ENCODE results near the gene FSTL4.

FSTL4 gene

DNA sequence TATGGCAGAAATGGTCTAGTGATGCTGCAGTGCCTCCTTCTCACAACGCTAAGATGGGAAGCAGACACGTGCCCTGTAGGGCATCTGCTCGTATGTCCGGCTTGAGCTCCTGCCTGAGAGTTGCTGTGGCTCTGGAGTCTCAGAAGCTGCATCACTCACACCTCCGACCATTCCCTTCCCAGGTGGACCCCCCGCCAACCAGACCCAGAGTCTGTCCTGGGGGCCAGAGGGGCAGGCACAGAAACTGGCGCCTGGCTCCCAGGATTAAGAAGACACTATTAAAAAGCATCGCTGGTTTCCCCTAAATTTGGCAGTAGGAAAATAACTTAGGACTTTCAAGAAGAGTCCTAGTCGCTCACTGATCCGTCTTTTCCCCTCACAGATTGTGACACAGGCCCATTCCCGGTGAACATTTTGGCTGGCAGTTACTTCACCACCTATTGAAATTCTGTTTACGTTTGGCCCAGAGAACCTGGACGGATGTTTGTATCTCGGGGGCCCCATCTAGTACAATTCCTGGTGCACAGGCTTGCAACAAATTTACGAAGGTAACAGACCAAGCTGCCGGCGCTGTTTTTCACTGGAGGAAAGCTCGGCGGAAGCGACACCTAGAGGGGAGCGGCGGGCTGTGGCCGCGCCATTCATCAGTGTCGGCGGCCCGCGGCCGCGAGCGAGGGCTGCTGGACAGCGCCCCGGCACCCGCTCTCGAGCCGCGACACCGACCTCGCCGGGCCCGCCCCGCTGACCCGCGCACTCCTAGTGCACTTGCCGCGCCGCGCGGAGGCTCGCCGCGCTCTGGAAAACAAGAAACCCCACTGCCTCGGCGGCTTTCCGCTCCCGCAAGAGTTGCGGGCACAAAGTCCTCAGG lies 1.6 kb downstream of the FSTL4 start:
- peak; percentile 18 to 21 for DNase-seq

DNA sequence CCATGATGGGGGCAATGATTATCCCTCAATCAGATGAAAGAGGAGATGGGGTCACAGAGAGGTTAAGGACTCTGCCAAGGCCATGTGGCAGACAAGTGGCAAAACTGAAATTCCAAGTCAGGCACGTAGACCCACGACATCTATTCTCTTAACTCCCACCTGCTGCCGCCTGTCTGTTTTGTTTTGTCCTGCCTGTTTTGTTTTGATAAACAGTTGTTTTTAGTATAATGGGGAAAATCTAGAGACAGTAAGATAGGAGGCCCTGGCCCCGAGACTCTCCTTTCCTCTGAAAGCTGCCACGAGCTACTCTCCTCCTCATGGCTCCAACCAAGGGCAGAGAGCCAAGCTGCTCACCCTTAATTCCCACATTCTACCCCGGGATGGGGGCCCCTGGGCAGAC lies 4.9 kb downstream of the FSTL4 start:
- DNase-seq = no peak

DNA sequence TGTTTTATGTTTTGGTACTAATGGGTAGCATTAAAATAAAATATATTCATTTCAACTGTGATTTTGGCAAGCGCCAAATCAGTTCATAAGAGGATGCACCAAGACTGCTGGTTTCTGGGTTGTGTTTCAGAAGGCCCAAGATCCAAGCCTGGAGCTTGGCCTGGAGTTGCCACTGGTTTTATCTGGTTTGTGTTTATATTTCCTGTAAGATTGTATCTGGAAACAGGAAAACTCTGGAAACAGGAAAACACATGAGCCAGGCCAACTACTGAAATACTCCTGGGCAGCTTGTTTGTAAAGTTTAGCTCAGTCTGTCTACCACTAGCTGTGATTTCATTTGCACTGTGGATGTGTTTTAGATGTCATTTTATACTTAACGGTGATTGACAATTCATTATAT lies 5.5 kb downstream of the FSTL4 start:
- no peak for DNase-seq

DNA sequence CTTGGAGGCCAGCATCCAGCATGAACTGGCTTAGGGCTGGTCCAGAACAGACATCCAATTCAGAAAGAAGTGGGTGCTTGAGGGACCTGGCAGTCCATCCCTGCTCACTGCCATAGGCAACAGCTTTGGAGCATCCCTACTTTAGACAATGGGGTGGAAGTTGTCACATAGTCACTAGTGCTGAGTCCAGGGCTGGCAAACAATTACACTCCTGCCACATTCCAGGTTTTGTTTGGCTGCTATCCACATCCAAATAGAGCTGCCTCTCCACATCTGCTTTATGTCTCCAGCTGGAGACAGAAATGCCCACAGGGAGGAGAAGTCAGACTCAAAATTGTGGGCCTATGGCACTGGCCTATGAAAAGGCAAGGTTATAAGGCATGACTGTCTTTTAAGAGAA lies 7.0 kb downstream of the FSTL4 start:
- no peak for DNase-seq

DNA sequence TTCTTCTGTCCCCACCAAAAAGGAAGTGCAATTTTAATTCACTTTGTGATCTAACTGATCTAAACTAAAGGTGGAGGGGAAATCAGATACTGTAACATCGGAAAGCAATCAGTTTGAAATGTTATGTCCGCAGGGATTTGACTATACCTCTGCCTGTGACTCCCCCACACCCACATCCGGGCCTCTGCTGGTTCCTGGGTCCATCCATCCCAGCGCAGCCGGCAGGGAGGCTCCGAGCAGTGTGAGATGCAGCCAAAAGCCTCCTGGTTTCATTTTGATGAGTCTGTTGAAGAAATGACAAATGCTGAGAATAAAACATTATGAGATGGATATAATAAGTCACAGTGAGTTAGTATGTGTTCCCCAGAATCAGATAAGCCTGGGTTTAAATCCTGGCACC lies 8.6 kb downstream of the FSTL4 start:
- DNase-seq = no peak

DNA sequence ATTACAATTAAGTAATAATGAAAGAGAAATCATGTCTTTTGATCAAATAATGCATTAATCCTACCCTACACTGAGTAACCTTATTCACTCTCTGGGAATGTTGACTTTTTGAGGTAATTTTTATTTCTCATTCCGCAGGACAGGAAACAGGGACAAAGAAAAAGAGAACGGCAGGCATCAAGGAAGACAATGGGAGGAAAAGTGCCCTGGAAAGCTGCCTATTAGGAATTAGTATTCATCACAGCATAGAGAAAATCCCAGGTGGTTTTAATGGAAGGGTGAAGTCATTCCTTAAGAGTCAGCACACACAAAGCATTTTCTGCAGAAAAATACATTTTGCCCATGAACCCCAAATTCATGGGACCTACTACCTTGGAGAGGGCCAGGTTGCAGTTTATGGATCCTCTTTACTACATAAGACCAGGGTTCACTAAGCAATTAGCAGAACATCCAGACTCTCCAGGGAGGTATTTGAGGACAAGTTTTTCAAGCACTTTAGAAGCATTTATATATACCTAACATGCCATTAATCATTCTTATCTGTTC lies 9.4 kb downstream of the FSTL4 start:
- DNase-seq = no peak

DNA sequence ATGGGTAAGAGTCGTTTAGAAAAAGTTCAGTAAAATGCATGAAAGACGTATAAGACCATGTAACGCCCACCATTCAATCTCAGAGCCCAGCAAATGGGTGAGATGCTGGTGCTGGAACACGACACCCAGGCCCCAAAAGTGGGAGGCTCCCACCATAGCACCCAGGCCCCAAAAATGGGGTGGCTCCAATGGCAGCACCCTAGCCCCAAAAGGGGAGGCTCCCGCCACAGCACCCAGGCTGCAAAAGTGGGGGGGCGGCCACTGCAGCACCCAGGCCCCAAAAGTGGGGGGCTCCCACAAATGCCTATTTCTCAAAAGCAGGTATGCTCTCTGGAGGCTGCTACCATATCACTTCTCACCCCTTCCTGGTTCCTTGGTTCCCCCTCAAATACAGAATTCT lies 12.7 kb downstream of the FSTL4 start:
- DNase-seq = no peak

DNA sequence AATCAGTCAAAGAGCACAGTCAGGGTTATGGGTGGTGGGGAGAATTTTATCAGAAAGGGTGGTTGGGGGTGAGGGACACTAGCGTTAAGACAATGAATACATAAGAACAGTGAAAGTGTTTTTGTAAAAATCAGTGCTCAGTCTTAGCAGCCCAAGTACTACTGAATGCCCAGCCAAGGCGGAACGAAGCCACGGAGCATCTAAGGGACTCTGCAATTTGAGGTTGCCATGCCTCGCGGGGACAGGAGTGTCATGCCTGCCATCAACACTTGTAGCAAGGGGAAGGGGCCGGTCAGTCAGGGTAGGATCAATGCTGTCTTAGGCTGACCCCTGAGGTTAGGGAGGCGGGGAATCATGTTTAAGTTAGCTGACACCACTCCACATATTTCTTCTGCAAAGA lies 13.3 kb downstream of the FSTL4 start:
- DNase-seq = no peak

DNA sequence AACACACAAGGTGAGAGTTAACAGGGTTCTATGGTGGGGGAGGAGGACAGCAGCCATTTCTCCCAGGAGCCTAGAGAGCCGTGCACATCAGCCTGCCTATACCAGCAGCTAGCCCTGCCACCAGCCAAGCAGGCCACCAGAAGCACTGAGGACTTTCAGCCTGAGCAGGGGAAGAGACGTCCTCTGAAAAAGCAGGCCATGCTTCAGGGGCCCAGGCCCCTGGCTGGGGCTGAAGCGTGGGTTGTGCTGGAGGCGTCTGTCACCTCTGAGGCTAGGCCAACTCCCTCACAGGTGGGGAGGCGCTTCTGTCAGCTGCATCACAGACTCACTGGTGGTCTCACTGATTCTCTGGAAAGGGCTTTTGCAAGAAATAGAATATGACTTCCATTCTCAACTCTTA lies 16.3 kb downstream of the FSTL4 start:
- no peak for DNase-seq

DNA sequence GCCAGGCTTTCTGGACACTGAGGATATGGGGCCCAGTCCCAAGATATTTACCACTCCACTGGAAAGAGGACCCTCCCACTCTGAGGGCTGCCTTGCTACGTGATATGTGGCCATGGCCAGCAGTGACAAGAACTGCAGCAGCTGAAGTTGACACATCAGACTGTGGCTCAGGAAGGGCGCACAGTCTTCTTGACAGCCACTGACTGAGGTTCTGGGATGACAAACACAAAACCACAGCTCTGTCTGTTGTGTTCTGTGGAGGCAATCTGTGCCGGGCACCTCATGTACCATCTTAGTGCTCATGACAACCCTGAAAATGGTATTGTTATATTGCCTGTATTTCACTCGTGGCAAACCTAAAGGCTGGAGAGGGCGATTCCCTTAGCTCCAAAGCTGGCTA lies 16.9 kb downstream of the FSTL4 start:
- DNase-seq = no peak

DNA sequence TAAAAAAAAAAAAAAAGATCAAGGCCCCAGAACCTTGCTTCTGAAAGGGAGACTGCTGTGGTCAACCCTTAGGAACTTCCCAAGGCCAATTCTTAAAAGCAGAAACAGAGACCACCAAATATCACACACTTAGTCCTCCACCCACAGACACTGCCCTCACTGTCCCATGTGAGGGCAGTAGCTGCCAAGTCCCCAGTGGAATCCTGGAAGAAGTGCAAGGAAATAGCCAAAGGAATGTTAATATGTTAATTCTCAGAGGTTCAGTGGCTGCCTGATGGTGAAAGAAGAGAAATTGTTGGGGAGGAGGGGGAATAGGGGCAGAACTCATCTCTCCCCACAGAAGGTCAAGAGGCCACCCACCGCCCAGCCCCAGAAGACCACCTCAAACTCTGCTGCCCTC lies 23.1 kb downstream of the FSTL4 start:
- no peak for DNase-seq

DNA sequence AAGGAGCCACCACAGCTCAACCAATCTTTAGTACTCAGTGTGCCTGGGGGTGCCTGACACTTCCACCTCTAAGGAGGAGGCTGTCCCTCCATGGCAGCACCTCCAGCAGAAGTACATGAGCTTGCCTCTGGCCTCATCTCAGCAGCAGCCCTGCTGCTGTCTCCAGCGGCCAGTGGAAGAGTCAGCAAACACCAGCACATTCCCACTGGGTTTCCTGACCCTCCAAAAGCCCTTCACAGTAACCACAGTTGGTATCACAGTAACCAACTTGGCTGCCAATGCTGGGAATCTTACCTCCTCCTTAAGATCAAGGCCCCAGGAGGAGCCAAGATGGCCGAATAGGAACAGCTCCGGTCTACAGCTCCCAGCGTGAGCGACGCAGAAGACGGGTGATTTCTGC lies 29.4 kb downstream of the FSTL4 start:
- DNase-seq = no peak

DNA sequence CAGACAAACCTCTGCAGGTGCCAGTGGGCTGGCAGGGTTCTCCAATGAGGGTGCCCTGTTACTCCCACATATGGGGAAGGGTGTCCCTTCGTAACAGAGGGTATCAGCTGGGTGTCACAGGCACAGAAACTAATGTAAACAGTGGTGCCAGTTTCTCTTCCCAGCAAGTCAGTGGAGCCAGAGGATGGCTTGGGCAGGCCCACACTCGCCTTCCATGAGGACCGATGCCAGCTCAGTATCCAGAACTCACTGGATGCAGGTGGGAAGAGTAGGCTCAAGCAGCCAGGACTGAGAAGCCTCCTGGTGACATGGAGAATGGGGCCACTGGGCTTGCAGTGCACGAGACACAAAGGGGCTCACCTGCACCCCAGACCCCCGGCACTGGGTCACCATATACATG lies 30.4 kb downstream of the FSTL4 start:
- no peak for DNase-seq

DNA sequence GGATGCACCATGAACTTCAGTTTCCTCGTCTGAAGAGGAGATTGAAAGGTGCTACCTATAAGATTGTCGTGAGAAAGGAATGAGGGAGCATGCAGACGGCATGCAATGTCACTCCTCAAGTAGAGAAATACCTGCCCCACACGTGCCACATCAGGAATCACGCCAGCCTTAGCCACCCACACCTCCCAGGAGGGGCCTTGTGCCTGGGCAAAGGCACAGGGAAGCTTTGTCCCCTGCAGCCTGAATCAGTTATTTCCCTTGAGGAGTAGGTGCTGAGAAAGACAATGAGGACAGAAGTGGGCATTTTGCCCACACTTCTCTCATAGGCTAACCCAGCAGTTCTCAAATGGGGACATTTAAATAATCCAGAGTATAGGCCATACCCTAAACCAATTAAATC lies 31.0 kb downstream of the FSTL4 start:
- DNase-seq = no peak

DNA sequence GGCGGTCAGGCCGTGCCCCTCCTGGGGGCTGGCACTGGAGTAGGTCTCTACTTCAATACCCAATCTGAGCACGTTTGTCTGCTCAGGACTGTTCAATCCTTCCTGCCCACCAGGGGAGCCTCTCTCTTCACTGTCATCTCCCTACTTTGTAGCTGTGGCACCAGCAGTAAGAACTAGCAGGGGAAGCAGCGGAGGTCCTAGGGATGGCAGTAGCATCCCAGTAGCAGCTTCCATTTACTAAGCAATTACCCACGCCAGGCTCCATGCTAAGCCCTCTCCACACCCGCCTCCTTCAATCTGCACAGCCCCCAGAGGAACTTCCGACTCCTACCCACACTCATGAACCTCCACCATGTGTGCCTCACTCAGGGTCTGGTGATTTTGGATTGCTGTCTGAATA lies 31.7 kb downstream of the FSTL4 start:
- DNase-seq = no peak

DNA sequence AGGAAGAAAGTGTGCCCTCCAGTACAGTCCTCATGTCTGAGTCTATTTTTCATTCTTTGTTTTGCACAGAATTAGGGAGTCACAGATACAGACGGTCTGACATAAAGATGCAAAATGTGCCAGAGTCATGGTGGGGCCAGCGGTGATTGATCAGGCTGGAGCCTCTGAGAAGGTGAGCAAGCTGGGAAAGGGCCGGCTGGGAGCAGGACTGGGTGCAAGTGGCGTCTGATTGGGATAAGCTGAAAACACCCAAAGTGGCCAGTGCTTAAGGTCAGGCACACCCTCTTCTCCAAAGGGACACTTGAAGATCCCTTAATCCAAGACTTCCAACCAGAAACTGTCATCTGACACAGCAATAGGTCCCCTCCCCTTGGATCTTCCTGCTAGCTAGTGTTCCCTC lies 32.6 kb downstream of the FSTL4 start:
- DNase-seq = no peak

DNA sequence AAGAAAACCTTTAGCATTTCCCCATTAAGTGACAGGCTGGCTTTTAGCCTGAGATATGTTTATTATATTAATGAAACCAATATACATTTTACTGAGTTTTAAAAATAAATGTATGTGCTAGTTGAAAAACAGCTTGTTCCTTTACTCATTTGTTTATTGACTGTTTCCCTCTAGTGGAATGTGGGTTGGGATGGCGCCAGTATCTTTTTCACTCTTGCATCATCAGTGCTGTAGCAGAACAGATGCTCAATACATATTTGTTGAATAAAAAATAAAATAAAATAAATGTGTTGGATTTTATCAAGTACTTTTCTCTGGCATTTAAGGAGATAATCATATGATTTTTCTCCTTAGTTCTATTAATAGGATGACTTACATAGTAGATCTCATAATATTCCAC lies 43.0 kb downstream of the FSTL4 start:
- DNase-seq = no peak

DNA sequence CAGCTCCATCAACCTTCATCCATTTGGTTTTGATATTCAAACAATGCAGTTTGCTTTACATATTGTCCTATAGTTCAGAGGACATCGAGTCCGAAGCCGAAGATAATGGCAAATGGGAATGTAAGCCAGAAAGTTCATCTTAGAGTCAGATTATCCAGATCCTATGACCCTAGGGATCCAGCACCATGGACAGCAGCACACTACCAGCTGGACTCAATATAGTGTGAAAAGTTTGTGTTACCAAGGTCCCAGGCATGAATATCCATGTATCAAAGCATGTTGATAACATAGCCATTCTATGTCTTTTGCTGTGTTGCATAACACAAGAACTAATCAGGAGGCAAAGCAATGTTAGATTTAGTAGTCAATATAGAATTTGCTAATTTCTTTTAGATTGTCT lies 46.3 kb downstream of the FSTL4 start:
- DNase-seq = peak in 1 of 2 donors; percentile 12

DNA sequence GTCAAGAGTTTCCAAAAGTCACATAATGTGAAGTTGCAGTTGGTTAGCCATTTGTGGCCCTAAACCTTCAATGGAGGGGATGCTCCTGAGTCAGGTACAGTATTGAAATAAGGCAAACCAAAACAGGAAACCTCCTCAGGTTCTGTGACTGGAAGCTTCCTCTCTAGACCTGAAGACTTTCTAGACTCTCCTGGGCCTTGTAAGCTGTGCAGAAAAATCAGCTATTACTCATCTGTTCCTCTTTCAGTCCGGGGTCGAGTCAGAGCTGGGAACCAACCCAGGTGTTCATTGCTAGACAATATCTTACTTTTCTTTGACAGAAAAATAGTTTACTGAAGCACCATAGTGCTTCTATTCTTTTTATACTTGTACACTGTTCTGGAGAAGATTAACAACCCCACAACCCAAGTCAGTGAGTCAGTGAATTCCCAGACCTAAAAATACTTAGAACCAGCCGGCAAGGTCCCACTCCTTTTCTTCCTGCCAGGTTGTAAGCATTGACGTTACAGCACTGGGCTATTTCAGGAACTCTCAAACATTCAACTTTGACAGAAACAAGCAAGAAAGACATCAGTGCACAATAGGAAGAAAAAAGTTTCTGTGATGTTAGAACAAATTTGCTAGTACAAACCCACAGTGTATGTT lies 47.3 kb downstream of the FSTL4 start:
- no peak for DNase-seq

DNA sequence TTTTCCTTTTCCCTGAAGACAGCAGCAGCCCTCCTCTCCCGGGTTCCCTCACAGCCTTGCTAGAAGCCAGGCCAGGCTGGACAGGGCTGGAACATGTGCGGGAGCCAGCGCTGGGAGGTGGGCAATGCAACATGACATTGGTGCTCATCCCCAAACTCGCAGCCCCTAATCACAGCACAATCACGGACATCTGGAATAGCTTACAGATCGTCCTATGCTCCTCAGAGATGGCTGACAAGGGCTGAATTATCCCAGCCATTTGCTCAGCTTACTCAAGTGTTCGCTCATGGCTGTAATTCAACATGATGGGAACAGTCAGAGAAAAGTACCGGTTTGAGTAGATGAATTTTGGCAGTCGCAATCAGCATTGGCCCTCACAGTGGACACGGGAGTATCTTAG lies 49.8 kb downstream of the FSTL4 start:
- DNase-seq = no peak

DNA sequence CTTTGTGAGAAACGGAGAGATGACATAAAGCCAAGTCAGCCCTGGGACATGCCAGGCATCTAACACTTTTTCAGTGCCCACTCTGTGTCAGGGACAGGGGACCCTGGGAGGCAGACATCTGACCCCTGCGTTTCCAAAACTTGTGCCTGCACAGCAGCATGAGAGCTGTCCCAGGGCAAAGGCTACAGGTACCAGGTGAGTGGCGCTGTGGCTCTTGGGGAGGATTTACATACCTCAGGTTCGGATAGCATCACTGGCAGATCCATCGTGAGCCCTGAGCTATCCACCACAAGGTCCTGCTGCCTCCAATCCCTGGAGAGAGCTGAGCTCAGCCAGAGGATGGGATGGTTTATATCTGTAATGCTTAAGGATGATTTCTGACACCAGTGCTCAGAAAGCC lies 52.4 kb downstream of the FSTL4 start:
- DNase-seq = no peak

DNA sequence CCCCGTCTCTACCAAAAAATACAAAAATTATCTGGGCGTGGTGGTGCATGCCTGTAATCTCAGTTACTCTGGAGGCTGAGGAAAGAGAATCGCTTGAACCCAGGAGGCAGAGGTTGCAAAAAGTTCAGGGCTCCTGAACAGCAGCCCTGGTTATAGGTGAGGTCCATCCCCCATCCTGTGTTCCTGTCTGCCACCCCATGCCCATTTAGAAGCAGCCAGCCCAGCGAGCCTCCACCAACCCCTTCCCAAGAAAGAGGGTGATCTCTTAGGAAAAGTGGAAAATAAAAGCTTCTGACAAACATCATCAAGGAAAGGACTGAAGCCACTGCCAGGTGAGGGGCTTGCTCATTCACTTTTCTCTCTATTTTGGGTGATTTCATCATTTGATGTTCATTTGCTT lies 55.8 kb downstream of the FSTL4 start:
- DNase-seq = no peak

DNA sequence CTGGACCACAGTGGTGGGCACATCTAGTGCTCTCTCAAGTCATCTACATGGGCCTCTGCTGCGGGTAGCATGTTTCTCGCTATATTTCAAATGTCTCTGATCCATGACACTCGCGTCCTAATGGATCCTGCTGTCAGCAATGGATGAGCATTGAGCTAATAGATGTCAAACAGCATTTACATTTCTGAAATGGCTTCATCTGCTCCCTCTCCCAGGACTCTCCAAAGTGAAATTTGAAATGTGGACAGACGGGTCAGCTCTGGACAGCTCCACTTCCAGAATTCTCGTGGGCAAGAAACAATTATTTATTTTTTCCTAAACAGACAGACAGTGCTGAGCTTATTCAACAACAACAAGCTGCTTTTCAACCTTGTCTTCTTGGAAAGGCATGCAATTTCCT lies 58.1 kb downstream of the FSTL4 start:
- DNase-seq = no peak

DNA sequence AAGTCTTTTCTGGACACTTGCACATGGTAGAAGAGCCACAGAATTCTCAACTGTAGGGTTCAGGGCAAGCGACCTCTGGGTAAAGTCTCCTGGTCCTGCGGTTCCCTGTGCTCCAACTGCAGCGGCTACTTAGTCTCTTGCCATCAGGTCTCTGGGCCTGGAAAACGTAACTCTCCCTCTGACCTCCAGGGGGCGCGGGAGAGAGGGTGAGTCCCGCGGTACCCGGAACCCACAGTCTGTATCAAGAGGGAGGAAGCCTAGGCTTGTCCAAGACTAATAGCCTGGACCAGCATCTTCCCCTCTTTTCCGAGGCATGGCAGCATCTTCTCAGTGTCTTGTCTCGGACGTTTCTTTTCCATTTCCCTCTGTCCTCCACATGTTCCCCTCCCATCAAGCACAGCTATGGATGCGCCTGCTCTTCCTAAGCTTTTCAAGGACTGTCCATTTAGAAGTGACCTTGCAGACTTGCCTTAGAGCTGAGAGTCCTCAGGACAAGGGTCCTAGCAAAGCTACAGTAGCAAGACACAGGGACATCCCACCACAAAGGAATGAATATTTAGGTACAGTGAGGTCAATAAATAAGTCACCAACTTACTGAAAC lies 59.3 kb downstream of the FSTL4 start:
- peak; percentile 33 to 72 for DNase-seq
